Right lobe of liver (tissue), 6 donors: ENCODE results near the gene OCLN. TPM values are rescaled to one million over a fixed set of nuclear protein-coding genes. Genes with fewer than 3 reads are reported as not detected.
"Not testable (repeated sequence)": the region's sequence is repeated elsewhere in the genome, so short reads cannot be mapped to it uniquely, and the experiment has no call there.

ENCODE experiments used
- ATAC-seq, 4 donors: fragments of 200-7000 bp; cut with Tn5 transposase; one replicate each; pipeline ENCODE4 v1.9.1; 2020; ENCODE audit warnings: mild to moderate bottlenecking in 4 of 4, moderate library complexity in 4 of 4
- DNase-seq, 3 donors: peaks; one replicate each; pipeline ENCODE4 v3.0.0-alpha.2; 2020
- H3K27ac ChIP-seq, 3 donors: fragments of 200-600 bp; one replicate each; pipeline ENCODE4 v1.8.0; 2022
- H3K27me3 ChIP-seq, 2 donors: fragments of 200-600 bp; one replicate each; pipeline ENCODE4 v1.8.0; 2022
- H3K36me3 ChIP-seq, 4 donors: fragments of 200-600 bp; sonication (generic) in 1 of 4; one replicate each; pipeline versions ENCODE4 v1.5.1 to v1.8.0; 2017 to 2022; ENCODE audit warnings: control low read depth in 1 of 4
- H3K4me1 ChIP-seq, 4 donors: fragments of 200-600 bp; sonication (generic) in 1 of 4; one replicate each; pipeline versions ENCODE4 v1.5.1 to v1.8.0; 2017 to 2022; ENCODE audit warnings: control low read depth in 1 of 4
- H3K4me3 ChIP-seq, 3 donors: fragments of 200-600 bp; one replicate each; pipeline ENCODE4 v1.8.0; 2022
- H3K9me3 ChIP-seq, 4 donors: fragments of 200-600 bp; sonication (generic) in 1 of 4; one replicate each; pipeline versions ENCODE4 v1.5.1 to v1.8.0; 2017 to 2022; ENCODE audit warnings: control low read depth in 1 of 4
- POLR2A ChIP-seq: fragments of 450-650 bp; IDR thresholded peaks from one replicate; pipeline ENCODE4 v1.6.1; 2017; ENCODE audit warnings: antibody characterized with exemption, mild to moderate bottlenecking
- WGBS: methylation state at CpG from one replicate; pipeline ENCODE4 v1.1.6; 2018; ENCODE audit warnings: low coverage, low lambda C conversion rate; ENCODE audit not compliant: insufficient coverage; ENCODE audit errors: missing lambda C conversion rate; 5-methylcytosine and 5-hydroxymethylcytosine counted together
- intact Hi-C, 2 donors: fragments of 100-400 bp; cut with DNase I; formaldehyde crosslinking; loops; one replicate each; pipeline versions ENCODE4 v1.11.2 to v1.14.1; 2022
- total RNA-seq, 6 experiments: library from RNA; depleted of rRNA in 2 of 6; stranded (reverse); fragments of >200 nt in 2 of 6; fragmentation: NEBNext Ultra II Directional in 3 of 6; extraction: Animal tissue kit (Norgen Biotek cat#: 25700) in 3 of 6; gene quantifications; one replicate each; pipeline versions ENCODE4 v1.1.0 to v1.2.4, GENCODE V29; 2016 to 2023
- TF ChIP-seq, protein P1 (sequence below), 4 donors: fragments of 200-600 bp in 3 of 4; fragments of 450-650 bp in 1 of 4; IDR thresholded peaks; one replicate each; pipeline versions ENCODE4 v1.5.1 to v1.8.0; 2016 to 2022; ENCODE audit warnings: antibody characterized with exemption in 4 of 4, mild to moderate bottlenecking in 2 of 4
- donor health status: DM: no; HTN: yes; CAD: no.
- donor health status: DM: no; HTN: no; CAD: no.
- donor health status: DM: no; HTN: no; CAD: no.
- donor health status: DM: no; HTN: yes; CAD: no.
- donor health status: DM: no; HTN: yes; CAD: no.

OCLN gene
- total RNA-seq, 6 experiments from 2014 or later = 28.5 to 73.9 (median 50.8) TPM

DNA sequence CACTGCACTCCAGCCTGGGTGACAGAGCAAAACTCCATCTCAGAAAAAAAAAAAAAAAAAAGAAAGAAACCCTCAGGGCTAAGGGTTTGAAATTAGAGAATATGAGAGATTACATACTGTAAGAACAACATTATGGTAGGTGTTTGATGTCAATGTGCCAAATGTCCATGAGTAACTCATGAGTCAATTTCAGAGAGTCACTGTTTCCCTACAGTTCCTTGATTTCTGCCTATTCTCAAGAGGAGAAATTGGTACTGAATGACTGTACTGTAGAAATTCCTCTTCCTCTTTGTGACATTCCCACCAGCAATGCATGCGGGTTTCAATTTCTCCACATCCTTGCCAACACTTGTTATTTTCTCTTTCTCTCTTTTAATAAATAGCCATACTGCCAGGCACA is 42.5 kb upstream of the OCLN start:
- H3K27me3 ChIP-seq = no peaks in the 10 kb centered on the region

DNA sequence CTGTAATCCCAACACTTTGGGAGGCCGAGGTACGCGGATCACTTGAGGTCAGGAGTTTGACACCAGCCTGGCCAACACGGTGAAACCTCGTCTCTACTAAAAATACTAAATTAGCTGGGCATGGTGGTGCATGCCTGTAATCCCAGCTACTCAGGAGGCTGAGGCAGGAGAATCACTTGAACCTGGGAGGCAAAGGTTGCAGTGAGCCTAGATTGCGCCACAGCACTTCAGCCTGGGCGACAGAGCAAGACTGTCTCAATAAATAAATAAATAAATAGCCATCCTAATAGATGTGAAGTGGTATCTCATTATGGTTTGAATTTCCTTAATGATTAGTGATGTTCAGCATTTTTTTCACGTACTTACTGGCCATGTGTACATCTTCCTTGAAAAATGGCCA is 42.1 kb upstream of the OCLN start:
- ATAC-seq = peak in 3 of 4 donors; percentile 6 to 18 (median 12)
- H3K27me3 ChIP-seq, H3K36me3 ChIP-seq, intact Hi-C loops, H3K9me3 ChIP-seq, H3K4me3 ChIP-seq: not testable (repeated sequence)
- Histone ChIP-seq H3K4me1 (peaks cover 0 to 39% (median 14%) of the 10 kb centered on the region in 4 donors), H3K27ac (peak overlapping the region; percentile 85 to 98 (median 90))
- DNase-seq = peak; percentile 42 to 67 (median 60)
- WGBS = 55% methylated on average over 5 of the region's 8 CpGs

More for the DNA sequence above, 42.5 kb upstream of the OCLN start:
- TF ChIP-seq POLR2A = no peak
- TF ChIP-seq, protein P1, sequence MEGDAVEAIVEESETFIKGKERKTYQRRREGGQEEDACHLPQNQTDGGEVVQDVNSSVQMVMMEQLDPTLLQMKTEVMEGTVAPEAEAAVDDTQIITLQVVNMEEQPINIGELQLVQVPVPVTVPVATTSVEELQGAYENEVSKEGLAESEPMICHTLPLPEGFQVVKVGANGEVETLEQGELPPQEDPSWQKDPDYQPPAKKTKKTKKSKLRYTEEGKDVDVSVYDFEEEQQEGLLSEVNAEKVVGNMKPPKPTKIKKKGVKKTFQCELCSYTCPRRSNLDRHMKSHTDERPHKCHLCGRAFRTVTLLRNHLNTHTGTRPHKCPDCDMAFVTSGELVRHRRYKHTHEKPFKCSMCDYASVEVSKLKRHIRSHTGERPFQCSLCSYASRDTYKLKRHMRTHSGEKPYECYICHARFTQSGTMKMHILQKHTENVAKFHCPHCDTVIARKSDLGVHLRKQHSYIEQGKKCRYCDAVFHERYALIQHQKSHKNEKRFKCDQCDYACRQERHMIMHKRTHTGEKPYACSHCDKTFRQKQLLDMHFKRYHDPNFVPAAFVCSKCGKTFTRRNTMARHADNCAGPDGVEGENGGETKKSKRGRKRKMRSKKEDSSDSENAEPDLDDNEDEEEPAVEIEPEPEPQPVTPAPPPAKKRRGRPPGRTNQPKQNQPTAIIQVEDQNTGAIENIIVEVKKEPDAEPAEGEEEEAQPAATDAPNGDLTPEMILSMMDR (IDR thresholded peaks at IDR 0.05) = no peak
- DNase-seq = no peak
- Histone ChIP-seq H3K36me3 (no peaks in the 10 kb centered on the region), H3K27ac (peak overlapping the region; percentile 85 to 98 (median 90)), H3K9me3 (no peaks in the 10 kb centered on the region), H3K4me1 (peaks cover 0 to 35% (median 14%) of the 10 kb centered on the region in 4 donors), H3K4me3 (no peak overlapping the region)
- WGBS = 73% methylated on average over 1 of the region's 1 CpG
- intact Hi-C loops = no loop called here
- peak in 1 of 4 donors; percentile 4 for ATAC-seq

DNA sequence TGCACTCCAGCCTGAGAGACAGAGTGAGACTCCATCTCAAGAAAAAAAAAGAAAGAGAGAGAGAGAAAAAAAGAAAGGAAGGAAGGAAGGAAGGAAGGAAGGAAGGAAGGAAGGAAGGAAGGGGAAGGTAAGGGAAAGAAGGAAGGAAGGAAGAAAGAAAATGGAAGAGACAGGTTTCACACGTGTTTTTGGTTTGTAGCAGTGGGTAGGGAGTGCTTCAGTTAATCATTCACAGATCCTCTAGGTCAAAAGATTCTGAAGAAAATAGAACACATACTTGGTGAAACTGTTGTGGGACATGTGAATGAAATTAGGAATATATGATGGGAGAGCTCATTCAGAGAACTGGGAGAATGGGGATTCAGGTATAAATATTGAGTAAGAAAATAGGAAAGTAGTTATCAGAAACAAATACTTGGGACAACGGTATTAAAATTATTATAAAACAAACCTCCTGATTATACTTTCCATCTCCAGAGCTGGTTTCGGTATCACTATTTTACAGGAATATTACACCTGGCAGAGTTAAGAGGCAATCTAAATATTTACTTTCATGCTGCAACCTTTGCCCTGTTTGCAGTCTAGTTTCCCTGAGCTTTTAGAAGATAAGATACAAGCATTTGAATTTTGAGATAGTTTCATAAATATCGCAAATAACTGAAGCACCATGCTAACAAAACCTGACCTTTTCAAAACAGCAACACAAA is 40.5 kb upstream of the OCLN start:
- no peaks in the 10 kb centered on the region for H3K36me3 ChIP-seq
- DNase-seq = no peak
- H3K27me3 ChIP-seq = no peaks in the 10 kb centered on the region
- intact Hi-C loops = no loop called here
- no peak for TF ChIP-seq POLR2A
- TF ChIP-seq, protein P1 (IDR thresholded peaks at IDR 0.05) = no peak
- peak; percentile 69 to 78 (median 76) for ATAC-seq
- WGBS = 27% methylated on average over 4 of the region's 4 CpGs
- peaks cover 0 to 44% (median 14%) of the 10 kb centered on the region in 4 donors for H3K4me1 ChIP-seq
- no peaks in the 10 kb centered on the region for H3K9me3 ChIP-seq
- H3K4me3 ChIP-seq = peak overlapping the region in 2 of 3 donors; percentile 9 to 43
- H3K27ac ChIP-seq = peak overlapping the region; percentile 85 to 98 (median 90)

DNA sequence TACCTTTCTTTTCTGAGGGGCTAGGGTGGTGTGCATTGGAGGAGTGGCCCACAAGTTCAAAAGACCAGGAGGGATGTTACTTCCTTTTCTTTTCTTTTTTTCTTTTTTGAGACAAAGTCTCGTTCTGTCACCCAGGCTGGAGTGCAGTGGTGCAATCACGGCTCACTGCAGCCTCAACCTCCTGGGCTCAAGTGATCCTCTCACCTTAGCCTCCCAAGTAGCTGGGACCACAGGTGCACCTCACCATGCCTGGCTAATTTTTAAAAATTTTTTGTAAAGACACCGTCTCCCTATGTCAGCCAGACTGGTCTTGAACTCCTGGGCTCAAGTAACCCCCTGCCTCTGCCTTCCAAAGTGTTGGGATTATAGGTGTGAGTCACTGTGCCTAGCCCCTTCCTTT is 39.1 kb upstream of the OCLN start:
- H3K27ac ChIP-seq = peak overlapping the region; percentile 85 to 98 (median 90)
- DNase-seq, intact Hi-C loops, ATAC-seq, H3K9me3 ChIP-seq, H3K36me3 ChIP-seq, H3K27me3 ChIP-seq: not testable (repeated sequence)
- peak overlapping the region in 1 of 3 donors; percentile 27 for H3K4me3 ChIP-seq
- H3K4me1 ChIP-seq = peaks cover 0 to 44% (median 14%) of the 10 kb centered on the region in 4 donors
- 30% methylated on average over 3 of the region's 3 CpGs for WGBS

DNA sequence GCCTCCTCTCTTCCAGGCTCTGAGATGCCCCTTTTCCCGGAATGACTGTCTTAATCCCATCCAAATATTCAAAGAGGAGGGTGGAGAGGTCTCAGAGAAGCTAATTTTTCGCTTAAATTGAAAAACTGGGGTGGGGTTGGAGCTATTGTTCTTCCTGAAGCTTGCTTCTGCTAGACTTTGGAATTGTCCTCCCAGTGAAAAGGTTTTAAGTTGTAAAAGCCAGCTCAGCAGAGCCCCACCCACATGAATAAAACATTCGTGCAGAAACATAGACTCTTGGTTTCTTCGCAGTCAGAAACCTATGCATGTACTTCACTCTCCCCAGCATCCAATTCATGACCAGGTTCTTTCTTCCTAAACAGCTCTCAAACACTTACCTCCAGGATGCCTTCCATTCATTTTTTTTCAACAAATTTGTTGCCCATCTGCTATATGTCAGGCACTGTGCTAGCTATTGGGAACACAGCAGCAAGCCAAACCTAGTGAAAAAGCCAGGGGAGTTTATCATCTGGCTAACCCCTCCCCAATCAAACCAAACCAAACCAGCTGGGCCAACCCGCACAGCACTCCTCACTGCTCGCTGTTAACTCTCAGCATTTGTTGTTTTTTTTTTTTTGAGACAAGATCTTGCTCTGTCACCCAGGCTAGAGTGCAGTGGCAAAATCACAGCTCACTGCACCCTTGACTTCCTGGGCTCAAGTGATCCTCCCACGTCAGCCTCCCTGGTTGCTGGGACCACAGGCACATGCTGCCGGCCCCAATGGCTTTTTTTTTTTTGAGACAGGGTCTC is 37.9 kb upstream of the OCLN start:
- ATAC-seq (peak; percentile 42 to 65 (median 59)), DNase-seq (peak in 2 of 3 donors; percentile 39 to 61)
- WGBS = 18% methylated on average over 8 of the region's 8 CpGs
- no peaks in the 10 kb centered on the region for H3K36me3 ChIP-seq
- TF ChIP-seq, protein P1 (IDR thresholded peaks at IDR 0.05) = no peak
- peak; percentile 14 for TF ChIP-seq POLR2A
- intact Hi-C loops = no loop called here
- H3K27me3 ChIP-seq = no peaks in the 10 kb centered on the region
- H3K9me3 ChIP-seq = no peaks in the 10 kb centered on the region
- H3K4me1 ChIP-seq = peaks cover 0 to 44% (median 14%) of the 10 kb centered on the region in 4 donors
- H3K27ac ChIP-seq = peak overlapping the region; percentile 85 to 98 (median 90)
- peak overlapping the region in 2 of 3 donors; percentile 4 to 27 for H3K4me3 ChIP-seq

DNA sequence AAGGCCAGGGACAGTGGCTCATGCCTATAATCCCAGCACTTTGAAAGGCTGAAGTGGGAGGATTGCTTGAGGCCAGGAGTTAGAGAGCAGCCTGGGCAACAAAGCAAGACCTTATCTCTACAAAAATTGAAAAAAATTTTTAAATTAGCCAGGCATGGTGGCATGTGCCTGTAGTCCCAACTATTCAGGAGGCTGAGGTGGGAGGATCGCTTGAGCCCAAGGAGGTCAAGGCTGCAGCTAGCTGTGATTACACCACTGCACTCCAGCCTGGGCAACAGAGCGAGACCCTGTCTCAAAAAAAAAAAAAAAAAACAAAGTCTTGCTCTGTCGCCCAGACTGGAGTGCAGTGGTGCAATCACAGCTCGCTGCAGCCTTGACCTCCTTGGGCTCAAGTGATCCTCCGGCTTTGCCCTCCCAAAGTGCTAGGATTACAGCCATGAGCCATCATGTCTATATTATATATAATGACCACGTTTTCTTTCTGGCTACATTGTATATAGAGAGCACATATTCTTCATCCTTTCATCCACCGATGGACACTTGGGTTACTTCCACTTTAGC is 37.1 kb upstream of the OCLN start:
- intact Hi-C loops, H3K9me3 ChIP-seq, H3K27me3 ChIP-seq, H3K4me3 ChIP-seq, H3K36me3 ChIP-seq: not testable (repeated sequence)
- WGBS = 38% methylated on average over 7 of the region's 7 CpGs
- peak overlapping the region; percentile 64 to 98 (median 90) for H3K27ac ChIP-seq
- peak in 2 of 4 donors; percentile 4 to 25 for ATAC-seq
- peak in 1 of 3 donors; percentile 48 for DNase-seq
- peaks cover 0 to 39% (median 13%) of the 10 kb centered on the region in 4 donors for H3K4me1 ChIP-seq
